ENCODE results near the gene TSPAN13. TPM values are rescaled to one million over a fixed set of nuclear protein-coding genes. Genes with fewer than 3 reads are reported as not detected.

The TSPAN13 gene
- polyA plus RNA-seq, 1 donor (not counting 4 experiments of a cell fraction or from before 2014, with no cell fraction given), result 21.6 TPM

DNA sequence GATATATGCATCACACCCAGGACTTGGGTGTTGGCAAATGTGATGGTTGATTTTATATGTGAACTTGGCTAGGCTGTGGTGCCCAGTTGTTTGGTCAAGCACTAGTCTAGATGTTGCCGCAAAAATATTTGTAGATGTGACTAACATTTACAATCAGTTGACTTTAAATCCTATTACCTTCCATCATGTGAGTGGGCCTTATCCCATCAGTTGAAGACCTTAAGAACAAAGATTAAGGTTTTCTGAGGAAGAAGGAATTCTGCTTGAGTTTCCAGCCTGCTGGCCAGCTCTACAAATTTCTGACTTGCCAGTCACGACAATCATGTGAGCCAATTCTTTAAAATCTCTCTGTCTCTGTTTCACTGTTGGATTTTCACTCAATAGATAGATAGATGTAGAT is 20.3 kb downstream of the TSPAN13 start:
- no peak overlapping the region for H3K27ac ChIP-seq (ENCODE audit: control insufficient read depth, insufficient read depth, low read length)
- no peak for TF ChIP-seq EZH2 (IDR thresholded peaks at IDR 0.05; ENCODE audit: low read length)
- TF ChIP-seq, protein P1, sequence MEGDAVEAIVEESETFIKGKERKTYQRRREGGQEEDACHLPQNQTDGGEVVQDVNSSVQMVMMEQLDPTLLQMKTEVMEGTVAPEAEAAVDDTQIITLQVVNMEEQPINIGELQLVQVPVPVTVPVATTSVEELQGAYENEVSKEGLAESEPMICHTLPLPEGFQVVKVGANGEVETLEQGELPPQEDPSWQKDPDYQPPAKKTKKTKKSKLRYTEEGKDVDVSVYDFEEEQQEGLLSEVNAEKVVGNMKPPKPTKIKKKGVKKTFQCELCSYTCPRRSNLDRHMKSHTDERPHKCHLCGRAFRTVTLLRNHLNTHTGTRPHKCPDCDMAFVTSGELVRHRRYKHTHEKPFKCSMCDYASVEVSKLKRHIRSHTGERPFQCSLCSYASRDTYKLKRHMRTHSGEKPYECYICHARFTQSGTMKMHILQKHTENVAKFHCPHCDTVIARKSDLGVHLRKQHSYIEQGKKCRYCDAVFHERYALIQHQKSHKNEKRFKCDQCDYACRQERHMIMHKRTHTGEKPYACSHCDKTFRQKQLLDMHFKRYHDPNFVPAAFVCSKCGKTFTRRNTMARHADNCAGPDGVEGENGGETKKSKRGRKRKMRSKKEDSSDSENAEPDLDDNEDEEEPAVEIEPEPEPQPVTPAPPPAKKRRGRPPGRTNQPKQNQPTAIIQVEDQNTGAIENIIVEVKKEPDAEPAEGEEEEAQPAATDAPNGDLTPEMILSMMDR (optimal IDR thresholded peaks at IDR 0.05 in 1 of 3, IDR thresholded peaks at IDR 0.05 in 1 of 3, conservative IDR thresholded peaks at IDR 0.05 in 1 of 3; ENCODE audit: extremely low read depth in 1 of 3, insufficient read depth in 2 of 3, low read length in 3 of 3), result no peak
- no peaks in the 10 kb centered on the region for H4K20me1 ChIP-seq (ENCODE audit: control insufficient read depth, extremely low read depth, insufficient read depth, low read length)
- H3K4me2 ChIP-seq (ENCODE audit: control insufficient read depth, extremely low read depth, insufficient read depth, low read depth, low read length), result no peak overlapping the region
- H2AFZ ChIP-seq (ENCODE audit: control insufficient read depth, low read length), result no peak overlapping the region
- no peaks in the 10 kb centered on the region for H3K9me1 ChIP-seq (ENCODE audit: control insufficient read depth, extremely low read depth, insufficient read depth, low read length)
- no peaks in the 10 kb centered on the region for H3K36me3 ChIP-seq (ENCODE audit: control insufficient read depth in 2 of 2, extremely low read depth in 1 of 2, insufficient read depth in 2 of 2, low read length in 2 of 2)
- no peaks in the 10 kb centered on the region for H3K27me3 ChIP-seq (ENCODE audit: control insufficient read depth, extremely low read depth, insufficient read depth, low read length)
- H3K4me1 ChIP-seq (ENCODE audit: control insufficient read depth, extremely low read depth, insufficient read depth, low read length), result peaks cover 17% of the 10 kb centered on the region
- H3K4me3 ChIP-seq (ENCODE audit: control insufficient read depth in 2 of 3, extremely low read depth in 1 of 3, insufficient read depth in 2 of 3, low read depth in 1 of 3, low read length in 3 of 3), result no peak overlapping the region
- no peaks in the 10 kb centered on the region for H3K79me2 ChIP-seq (ENCODE audit: control insufficient read depth, insufficient read depth, low read length)
- dilution Hi-C loops (cut with MboI; ENCODE audit: extremely low pct_ligation_motif_present, low sequenced_read_pairs), result no loop called here
- no peaks in the 10 kb centered on the region for H3K9me3 ChIP-seq (ENCODE audit: control insufficient read depth, low read depth, low read length)
- DNase-seq (ENCODE audit: low read depth, low spot score) (no peak), FAIRE-seq (no peak)
- no peak overlapping the region for H3K9ac ChIP-seq (ENCODE audit: control insufficient read depth, extremely low read depth, insufficient read depth, low read length)

DNA sequence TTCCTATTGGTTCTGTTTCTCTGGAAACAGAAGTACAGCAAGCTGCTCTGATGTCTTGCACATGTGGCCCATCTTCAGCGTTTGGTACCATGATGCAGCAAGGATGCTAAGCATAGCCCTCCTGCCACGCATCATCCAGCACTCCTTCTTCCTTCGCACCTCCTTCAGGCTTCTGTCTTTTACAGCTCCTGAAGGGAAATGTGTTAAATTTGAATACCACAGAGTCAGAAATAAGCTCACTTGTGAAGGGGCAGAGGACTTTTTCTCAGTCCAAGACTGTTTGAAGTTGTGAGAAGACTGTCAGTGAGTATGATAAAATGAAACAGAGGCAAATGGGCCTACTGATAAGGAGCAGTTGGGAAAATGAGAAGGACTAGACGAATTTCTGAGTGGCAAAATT is 20.7 kb downstream of the TSPAN13 start:
- Histone ChIP-seq H3K4me3 (ENCODE audit: control insufficient read depth in 2 of 3, extremely low read depth in 1 of 3, insufficient read depth in 2 of 3, low read depth in 1 of 3, low read length in 3 of 3) (no peak overlapping the region), H2AFZ (ENCODE audit: control insufficient read depth, low read length) (no peak overlapping the region), H3K4me2 (ENCODE audit: control insufficient read depth, extremely low read depth, insufficient read depth, low read depth, low read length) (no peak overlapping the region), H3K27me3 (ENCODE audit: control insufficient read depth, extremely low read depth, insufficient read depth, low read length) (no peaks in the 10 kb centered on the region), H3K9ac (ENCODE audit: control insufficient read depth, extremely low read depth, insufficient read depth, low read length) (no peak overlapping the region), H3K4me1 (ENCODE audit: control insufficient read depth, extremely low read depth, insufficient read depth, low read length) (peaks cover 17% of the 10 kb centered on the region), H4K20me1 (ENCODE audit: control insufficient read depth, extremely low read depth, insufficient read depth, low read length) (no peaks in the 10 kb centered on the region), H3K27ac (ENCODE audit: control insufficient read depth, insufficient read depth, low read length) (no peak overlapping the region), H3K9me1 (ENCODE audit: control insufficient read depth, extremely low read depth, insufficient read depth, low read length) (no peaks in the 10 kb centered on the region), H3K36me3 (ENCODE audit: control insufficient read depth in 2 of 2, extremely low read depth in 1 of 2, insufficient read depth in 2 of 2, low read length in 2 of 2) (no peaks in the 10 kb centered on the region), H3K9me3 (ENCODE audit: control insufficient read depth, low read depth, low read length) (no peaks in the 10 kb centered on the region), H3K79me2 (ENCODE audit: control insufficient read depth, insufficient read depth, low read length) (no peaks in the 10 kb centered on the region)
- FAIRE-seq, result no peak
- no peak for TF ChIP-seq EZH2 (IDR thresholded peaks at IDR 0.05; ENCODE audit: low read length)
- TF ChIP-seq, protein P1 (optimal IDR thresholded peaks at IDR 0.05 in 1 of 3, IDR thresholded peaks at IDR 0.05 in 1 of 3, conservative IDR thresholded peaks at IDR 0.05 in 1 of 3; ENCODE audit: extremely low read depth in 1 of 3, insufficient read depth in 2 of 3, low read length in 3 of 3), result no peak
- DNase-seq (ENCODE audit: low read depth, low spot score), result no peak
- dilution Hi-C loops (cut with MboI; ENCODE audit: extremely low pct_ligation_motif_present, low sequenced_read_pairs), result no loop called here
